ENCODE measurements around the gene UBR4.
"Not testable (repeated sequence)": the region's sequence is repeated elsewhere in the genome, so short reads cannot be mapped to it uniquely, and the experiment has no call there.

UBR4 gene

GRCh38 chr1:19209990-19210771, at the start of gene UBR4:
TSS of gene UBR4 (minus strand) at chr1:19210266. CDS start at chr1:19210248, 18 bp downstream.
- DNase-seq: peak; percentile 77

GRCh38 chr1:19258353-19258752, 48.3 kb upstream of the UBR4 start:
- DNase-seq: no peak

GRCh38 chr1:19257178-19257914, 47.3 kb upstream of the UBR4 start:
- no peak for DNase-seq

- not testable (repeated sequence) for DNase-seq
Observed at GRCh38 chr1:19256301-19256700, 46.2 kb upstream of the UBR4 start.

GRCh38 chr1:19255288-19255687, 45.2 kb upstream of the UBR4 start:
- no peak for DNase-seq

GRCh38 chr1:19254416-19254815, 44.4 kb upstream of the UBR4 start:
- no peak for DNase-seq

GRCh38 chr1:19251305-19252196, 41.5 kb upstream of the UBR4 start, which contains the start of the genes EMC1 and MRTO4:
TSS of gene EMC1 (minus strand) at chr1:19251524. CDS start at chr1:19251509, 15 bp downstream.
TSS of gene MRTO4 (plus strand) at chr1:19251805. CDS start at chr1:19251836, 31 bp downstream.
- peak; percentile 75 for DNase-seq

GRCh38 chr1:19250629-19251304, 40.7 kb upstream of the UBR4 start:
- no peak for DNase-seq

- DNase-seq: peak; percentile 51
Observed at GRCh38 chr1:19240673-19241538, 30.8 kb upstream of the UBR4 start.

- no peak for DNase-seq
Observed at GRCh38 chr1:19239876-19240275, 29.8 kb upstream of the UBR4 start.

- DNase-seq: no peak
Observed at GRCh38 chr1:19234224-19234623, 24.2 kb upstream of the UBR4 start.

- DNase-seq: peak; percentile 22
Observed at GRCh38 chr1:19232524-19232846, 22.4 kb upstream of the UBR4 start.

GRCh38 chr1:19231736-19232523, 21.9 kb upstream of the UBR4 start:
- DNase-seq: not testable (repeated sequence)

- no peak for DNase-seq
Observed at GRCh38 chr1:19229828-19230325, 19.8 kb upstream of the UBR4 start.

- no peak for DNase-seq
Observed at GRCh38 chr1:19229229-19229628, 19.2 kb upstream of the UBR4 start.

GRCh38 chr1:19222979-19223824, 13.1 kb upstream of the UBR4 start:
- DNase-seq: peak; percentile 62

GRCh38 chr1:19222573-19222972, 12.5 kb upstream of the UBR4 start:
- no peak for DNase-seq

- DNase-seq: no peak
Observed at GRCh38 chr1:19220991-19221390, 10.9 kb upstream of the UBR4 start.

GRCh38 chr1:19220080-19220846, 10.2 kb upstream of the UBR4 start:
- no peak for DNase-seq

All from kidney glomerular epithelial cell (primary cell).